Measurements from ENCODE around the gene JMJD1C.

Gene JMJD1C

GRCh38 chr10:63146503-63146902 is 319.3 kb downstream of the JMJD1C start:
- TF ChIP-seq CTCF (conservative IDR thresholded peaks at IDR 0.05) (no peak), ZFX (IDR thresholded peaks at IDR 0.05) (no peak)
- no peak overlapping the region for H3K27ac ChIP-seq

- TF ChIP-seq CTCF (conservative IDR thresholded peaks at IDR 0.05): no peak
- TF ChIP-seq ZFX (IDR thresholded peaks at IDR 0.05): no peak
- H3K27ac ChIP-seq: no peak overlapping the region
Observed at GRCh38 chr10:63145782-63146181, 320.0 kb downstream of the JMJD1C start.

GRCh38 chr10:63143987-63144386 is 321.8 kb downstream of the JMJD1C start:
- H3K27ac ChIP-seq: no peak overlapping the region
- TF ChIP-seq CTCF (conservative IDR thresholded peaks at IDR 0.05) (no peak), ZFX (IDR thresholded peaks at IDR 0.05) (no peak)

GRCh38 chr10:63142136-63142535 is 323.6 kb downstream of the JMJD1C start:
- no peak overlapping the region for H3K27ac ChIP-seq
- TF ChIP-seq CTCF (conservative IDR thresholded peaks at IDR 0.05) (no peak), ZFX (IDR thresholded peaks at IDR 0.05) (no peak)

- no peak overlapping the region for H3K27ac ChIP-seq
- TF ChIP-seq CTCF (conservative IDR thresholded peaks at IDR 0.05) (no peak), ZFX (IDR thresholded peaks at IDR 0.05) (no peak)
Observed at GRCh38 chr10:63140077-63140476, 325.7 kb downstream of the JMJD1C start.

- TF ChIP-seq CTCF (conservative IDR thresholded peaks at IDR 0.05) (no peak), ZFX (IDR thresholded peaks at IDR 0.05) (no peak)
- no peak overlapping the region for H3K27ac ChIP-seq
Observed at GRCh38 chr10:63137306-63137705, 328.5 kb downstream of the JMJD1C start.

GRCh38 chr10:63133821-63134557 is 331.8 kb downstream of the JMJD1C start:
- peak overlapping the region; percentile 82 for H3K27ac ChIP-seq
- no peak for TF ChIP-seq ZFX (IDR thresholded peaks at IDR 0.05)
- TF ChIP-seq CTCF (conservative IDR thresholded peaks at IDR 0.05): no peak

All from C4-2B (cell line).